HFFc6 (cell line): ENCODE data around the gene PDE8B. TPM values are rescaled to one million over a fixed set of nuclear protein-coding genes. Genes with fewer than 3 reads are reported as not detected.

ENCODE experiments used
- DNase-seq: peaks from one replicate; pipeline ENCODE4 v3.0.0-alpha.2; 2018
- H3K27ac Mint-ChIP-seq: 2 replicates; pipeline ENCODE4 v1.8.0; 2020; ENCODE audit warnings: mild to moderate bottlenecking, mixed read lengths
- H3K27me3 Mint-ChIP-seq: 2 replicates; pipeline ENCODE4 v1.8.0; 2021; ENCODE audit warnings: mild to moderate bottlenecking, moderate library complexity, mixed read lengths; ENCODE audit not compliant: insufficient read depth
- H3K36me3 Mint-ChIP-seq: 2 replicates; pipeline ENCODE4 v1.8.0; 2021; ENCODE audit warnings: low read depth, mixed read lengths
- H3K4me1 Mint-ChIP-seq: 2 replicates; pipeline ENCODE4 v1.8.0; 2020; ENCODE audit warnings: low read depth, mixed read lengths
- H3K4me3 Mint-ChIP-seq: 2 replicates; pipeline ENCODE4 v1.8.0; 2020; ENCODE audit warnings: mild to moderate bottlenecking, moderate library complexity, mixed read lengths
- H3K9me3 Mint-ChIP-seq: 2 replicates; pipeline ENCODE4 v1.8.0; 2020; ENCODE audit warnings: mild to moderate bottlenecking, mixed read lengths
- CTCF ChIP-seq: fragments of 200-600 bp; sonication (generic); IDR thresholded peaks from 2 replicates; pipeline ENCODE4 v1.5.0; 2021; ENCODE audit warnings: antibody characterized with exemption, mild to moderate bottlenecking
- total RNA-seq, 6 experiments: library from RNA; stranded (reverse); fragmentation: NEBNext Ultra II Directional; extraction: Animal tissue kit (Norgen Biotek cat#: 25700); gene quantifications; 2 replicates in 1 of 6; 3 replicates in 5 of 6; pipeline ENCODE4 v1.2.3, GENCODE V29; 2021

PDE8B gene
- total RNA-seq, 6 experiments from 2014 or later, result 0.14 TPM; not detected in 5

- no peak for TF ChIP-seq CTCF
- Mint-ChIP-seq H3K4me1 (peaks cover 28% of the 10 kb centered on the region), H3K27me3 (peaks cover 14% of the 10 kb centered on the region), H3K4me3 (peak overlapping the region; percentile 69), H3K36me3 (no peaks in the 10 kb centered on the region), H3K27ac (peak overlapping the region; percentile 90), H3K9me3 (no peaks in the 10 kb centered on the region)
- peak; percentile 53 for DNase-seq
Measured at GRCh38 chr5:77168161-77168878, 42.2 kb upstream of the PDE8B start.

GRCh38 chr5:77168879-77169244 lies 41.6 kb upstream of the PDE8B start:
- H3K4me1 Mint-ChIP-seq, result peaks cover 28% of the 10 kb centered on the region
- H3K36me3 Mint-ChIP-seq, result no peaks in the 10 kb centered on the region
- H3K27me3 Mint-ChIP-seq, result peaks cover 14% of the 10 kb centered on the region
- H3K4me3 Mint-ChIP-seq, result peak overlapping the region; percentile 69
- peak; percentile 28 for DNase-seq
- H3K9me3 Mint-ChIP-seq, result no peaks in the 10 kb centered on the region
- peak overlapping the region; percentile 90 for H3K27ac Mint-ChIP-seq
- TF ChIP-seq CTCF, result no peak

- Mint-ChIP-seq H3K9me3 (no peaks in the 10 kb centered on the region), H3K27me3 (peaks cover 13% of the 10 kb centered on the region), H3K27ac (no peak overlapping the region), H3K4me3 (no peak overlapping the region), H3K4me1 (peaks cover 28% of the 10 kb centered on the region), H3K36me3 (no peaks in the 10 kb centered on the region)
- no peak for TF ChIP-seq CTCF
- no peak for DNase-seq
Measured at GRCh38 chr5:77170196-77170890, 40.1 kb upstream of the PDE8B start.

- Mint-ChIP-seq H3K27me3 (peaks cover 13% of the 10 kb centered on the region), H3K27ac (no peak overlapping the region), H3K9me3 (no peaks in the 10 kb centered on the region), H3K36me3 (no peaks in the 10 kb centered on the region), H3K4me3 (no peak overlapping the region), H3K4me1 (peaks cover 28% of the 10 kb centered on the region)
- no peak for DNase-seq
- no peak for TF ChIP-seq CTCF
Measured at GRCh38 chr5:77171141-77171910, 39.2 kb upstream of the PDE8B start.

GRCh38 chr5:77172713-77173328 lies 37.7 kb upstream of the PDE8B start:
- DNase-seq, result no peak
- Mint-ChIP-seq H3K9me3 (no peaks in the 10 kb centered on the region), H3K27ac (no peak overlapping the region), H3K27me3 (peaks cover 16% of the 10 kb centered on the region), H3K4me1 (peaks cover 16% of the 10 kb centered on the region), H3K4me3 (no peak overlapping the region), H3K36me3 (no peaks in the 10 kb centered on the region)
- no peak for TF ChIP-seq CTCF
